B cell (primary cell): ENCODE results near the gene DGCR2. TPM values are rescaled to one million over a fixed set of nuclear protein-coding genes. Genes with fewer than 3 reads are reported as not detected.
"Not testable (repeated sequence)": the region's sequence is repeated elsewhere in the genome, so short reads cannot be mapped to it uniquely, and the experiment has no call there.

ENCODE experiments used
- ATAC-seq: fragments of 200-7000 bp; cut with Tn5 transposase; one replicate; pipeline ENCODE4 v1.10.0; 2021; ENCODE audit warnings: low read depth, mild to moderate bottlenecking, moderate number of reproducible peaks, moderate library complexity
- CTCF ChIA-PET: fragments of 350-600 bp; sonication (Branson Sonifier 250); formaldehyde crosslinking; loops from one replicate; lab custom pipeline; 2021; ENCODE audit warnings: antibody characterized with exemption, inconsistent platforms; lab: Charles Lee
- POLR2A ChIA-PET: fragments of 350-600 bp; sonication (Branson Sonifier 250); formaldehyde crosslinking; loops from one replicate; lab custom pipeline; 2021; ENCODE audit warnings: antibody characterized with exemption; lab: Charles Lee
- DNase-seq: peaks from one replicate; pipeline ENCODE4 v3.0.0; 2013
- H2AFZ ChIP-seq: 2 replicates; pipeline ENCODE4 v1.6.1; 2012; ENCODE audit warnings: mild to moderate bottlenecking, low read depth, low read length; ENCODE audit not compliant: insufficient read depth, poor library complexity, severe bottlenecking
- H3K27ac ChIP-seq, 2 donors: 1 replicate in 1 of 2; 2 replicates in 1 of 2; pipeline ENCODE4 v1.5.1; 2012 to 2013; ENCODE audit warnings: low read length in 2 of 2, mild to moderate bottlenecking in 2 of 2, moderate library complexity in 1 of 2
- H3K27me3 ChIP-seq, 4 experiments: fragments of 200-600 bp in 1 of 4; sonication (generic) in 1 of 4; replicated peaks in 1 of 4; 1 replicate in 2 of 4; 2 replicates in 2 of 4; pipeline versions ENCODE4 v1.6.1 to v1.7.0; 2013 to 2016; ENCODE audit warnings: low read length in 3 of 4, mild to moderate bottlenecking in 2 of 4, mixed read lengths in 1 of 4, moderate library complexity in 1 of 4; ENCODE audit not compliant: insufficient read depth in 4 of 4, control insufficient read depth in 3 of 4; ENCODE audit errors: control extremely low read depth in 1 of 4
- H3K36me3 ChIP-seq, 2 experiments: replicated peaks in 1 of 2; 1 replicate in 1 of 2; 2 replicates in 1 of 2; pipeline versions ENCODE4 v1.6.1 to v1.7.1; 2013; ENCODE audit warnings: low read length in 1 of 2; ENCODE audit not compliant: insufficient read depth in 2 of 2, control insufficient read depth in 1 of 2; ENCODE audit errors: control extremely low read depth in 1 of 2, extremely low read depth in 1 of 2
- H3K4me1 ChIP-seq, 2 donors: fragments of 200-600 bp in 1 of 2; sonication (generic) in 1 of 2; 1 replicate in 1 of 2; 2 replicates in 1 of 2; pipeline versions ENCODE4 v1.5.1 to v1.6.1; 2013 to 2017; ENCODE audit warnings: low read length in 2 of 2; ENCODE audit not compliant: control insufficient read depth in 2 of 2, insufficient read depth in 2 of 2
- H3K4me2 ChIP-seq: replicated peaks from 2 replicates; pipeline ENCODE3; 2012; ENCODE audit warnings: mild to moderate bottlenecking, low read depth, low read length; ENCODE audit not compliant: poor library complexity, severe bottlenecking
- H3K4me3 ChIP-seq, 5 experiments: fragments of 200-600 bp in 1 of 5; sonication (generic) in 1 of 5; 1 replicate in 3 of 5; 2 replicates in 2 of 5; pipeline versions ENCODE4 v1.5.1 to v1.7.0; 2011 to 2016; ENCODE audit warnings: low read length in 4 of 5, mild to moderate bottlenecking in 4 of 5, low read depth in 2 of 5, control low read depth in 1 of 5, moderate library complexity in 1 of 5; ENCODE audit not compliant: insufficient read depth in 1 of 5; ENCODE audit errors: control extremely low read depth in 1 of 5, extremely low read depth in 1 of 5
- H3K79me2 ChIP-seq: fragments of 200-600 bp; sonication (generic); one replicate; pipeline ENCODE4 v1.6.0; 2016; ENCODE audit warnings: low read length; ENCODE audit not compliant: control insufficient read depth, insufficient read depth
- H3K9ac ChIP-seq: fragments of 200-600 bp; sonication (generic); 2 replicates; pipeline ENCODE4 v1.6.1; 2017; ENCODE audit warnings: mild to moderate bottlenecking, low read length, moderate library complexity
- H3K9me3 ChIP-seq, 3 donors: one replicate each; pipeline versions ENCODE4 v1.6.1 to v1.7.1; 2013; ENCODE audit warnings: low read length in 2 of 3; ENCODE audit not compliant: control insufficient read depth in 2 of 3, insufficient read depth in 1 of 3; ENCODE audit errors: control extremely low read depth in 1 of 3
- H4K20me1 ChIP-seq: 2 replicates; pipeline ENCODE4 v1.6.0; 2012; ENCODE audit warnings: mild to moderate bottlenecking, low read length; ENCODE audit not compliant: insufficient read depth, control insufficient read depth, poor library complexity, severe bottlenecking
- H3K27ac Mint-ChIP-seq: one replicate; pipeline ENCODE4 v1.8.0; 2021; ENCODE audit warnings: mixed read lengths
- H3K27me3 Mint-ChIP-seq: one replicate; pipeline ENCODE4 v1.8.0; 2021; ENCODE audit warnings: mixed read lengths
- H3K4me1 Mint-ChIP-seq: one replicate; pipeline ENCODE4 v1.8.0; 2021; ENCODE audit warnings: mixed read lengths
- H3K4me3 Mint-ChIP-seq: one replicate; pipeline ENCODE4 v1.8.0; 2021; ENCODE audit warnings: mixed read lengths
- H3K9me3 Mint-ChIP-seq: one replicate; pipeline ENCODE4 v1.8.0; 2022; ENCODE audit warnings: mixed read lengths; ENCODE audit not compliant: insufficient read depth
- EZH2 ChIP-seq: IDR thresholded peaks from 2 replicates; pipeline ENCODE4 v1.6.1; 2012; ENCODE audit warnings: borderline replicate concordance, low read depth, mild to moderate bottlenecking, moderate library complexity, low read length; ENCODE audit not compliant: insufficient read depth, poor library complexity, severe bottlenecking
- WGBS: methylation state at CpG from one replicate; pipeline ENCODE4 v1.1.5; 2013; ENCODE audit warnings: missing lambda C conversion rate; ENCODE audit not compliant: insufficient coverage; 5-methylcytosine and 5-hydroxymethylcytosine counted together
- intact Hi-C: fragments of 100-400 bp; cut with micrococcal nuclease; formaldehyde crosslinking; loops from one replicate; pipeline ENCODE4 v1.10.0; 2022
- polyA plus RNA-seq: library from polyadenylated mRNA; depleted of rRNA; stranded (reverse); fragments of >200 nt; gene quantifications from 2 replicates; pipeline ENCODE4 v1.2.3, GENCODE V29; 2012
- total RNA-seq, 2 donors: library from RNA; stranded (reverse); fragments of 120-200 nt in 1 of 2; gene quantifications; 1 replicate in 1 of 2; 2 replicates in 1 of 2; pipeline versions ENCODE4 v1.2.3 to v1.2.4, GENCODE V29; 2013 to 2022
- TF ChIP-seq, protein P1 (sequence below): fragments of 200-600 bp; IDR thresholded peaks from one replicate; pipeline ENCODE4 v1.8.0; 2022; ENCODE audit warnings: antibody characterized with exemption, mild to moderate bottlenecking

Gene DGCR2
- total and polyA plus RNA-seq, 2 donors (not counting 1 experiment from before 2014, with no cell fraction given): 28.8 to 49.5 TPM

DNA sequence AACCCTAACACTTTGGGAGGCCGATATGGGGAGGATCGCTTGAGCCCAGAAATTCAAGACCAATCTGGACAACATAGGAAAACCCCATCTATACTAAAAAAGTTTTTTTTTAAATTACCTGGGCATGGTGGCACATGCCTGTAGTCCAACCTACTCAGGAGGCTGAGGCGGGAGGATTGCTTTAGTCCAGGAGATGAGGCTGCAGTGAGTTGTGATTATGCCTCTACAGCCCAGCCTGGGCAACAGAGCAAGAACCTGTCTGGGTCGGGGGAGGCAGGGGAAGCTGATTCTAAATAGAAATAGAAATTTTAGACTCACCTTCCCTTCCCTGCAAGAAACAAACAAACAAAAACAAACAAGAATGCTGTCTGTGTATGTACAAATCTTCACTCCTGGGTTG lies 133.3 kb downstream of the DGCR2 start:
- Histone ChIP-seq H3K4me3 (no peak overlapping the region), H3K27me3 (peaks cover 0 to 3% (median 0%) of the 10 kb centered on the region in 4 experiments), H4K20me1 (no peaks in the 10 kb centered on the region), H3K27ac (no peak overlapping the region), H3K4me1 (no peaks in the 10 kb centered on the region), H3K36me3 (no peaks in the 10 kb centered on the region), H3K79me2 (no peaks in the 10 kb centered on the region), H3K4me2 (no peak overlapping the region), H3K9me3 (peaks cover 0 to 2% (median 0%) of the 10 kb centered on the region in 3 donors), H3K9ac (no peak overlapping the region), H2AFZ (no peak overlapping the region)
- no peak overlapping the region for H3K4me3 Mint-ChIP-seq
- intact Hi-C loops: no loop called here
- H3K27me3 Mint-ChIP-seq: peaks cover 28% of the 10 kb centered on the region
- H3K9me3 Mint-ChIP-seq: no peaks in the 10 kb centered on the region
- POLR2A ChIA-PET: no interaction called here
- TF ChIP-seq, protein P1, sequence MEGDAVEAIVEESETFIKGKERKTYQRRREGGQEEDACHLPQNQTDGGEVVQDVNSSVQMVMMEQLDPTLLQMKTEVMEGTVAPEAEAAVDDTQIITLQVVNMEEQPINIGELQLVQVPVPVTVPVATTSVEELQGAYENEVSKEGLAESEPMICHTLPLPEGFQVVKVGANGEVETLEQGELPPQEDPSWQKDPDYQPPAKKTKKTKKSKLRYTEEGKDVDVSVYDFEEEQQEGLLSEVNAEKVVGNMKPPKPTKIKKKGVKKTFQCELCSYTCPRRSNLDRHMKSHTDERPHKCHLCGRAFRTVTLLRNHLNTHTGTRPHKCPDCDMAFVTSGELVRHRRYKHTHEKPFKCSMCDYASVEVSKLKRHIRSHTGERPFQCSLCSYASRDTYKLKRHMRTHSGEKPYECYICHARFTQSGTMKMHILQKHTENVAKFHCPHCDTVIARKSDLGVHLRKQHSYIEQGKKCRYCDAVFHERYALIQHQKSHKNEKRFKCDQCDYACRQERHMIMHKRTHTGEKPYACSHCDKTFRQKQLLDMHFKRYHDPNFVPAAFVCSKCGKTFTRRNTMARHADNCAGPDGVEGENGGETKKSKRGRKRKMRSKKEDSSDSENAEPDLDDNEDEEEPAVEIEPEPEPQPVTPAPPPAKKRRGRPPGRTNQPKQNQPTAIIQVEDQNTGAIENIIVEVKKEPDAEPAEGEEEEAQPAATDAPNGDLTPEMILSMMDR: no peak
- no peak for TF ChIP-seq EZH2
- no peak overlapping the region for H3K27ac Mint-ChIP-seq
- DNase-seq (no peak), ATAC-seq (no peak)
- H3K4me1 Mint-ChIP-seq: no peaks in the 10 kb centered on the region
- CTCF ChIA-PET: no interaction called here
- WGBS: 86% methylated on average over 2 of the region's 4 CpGs

DNA sequence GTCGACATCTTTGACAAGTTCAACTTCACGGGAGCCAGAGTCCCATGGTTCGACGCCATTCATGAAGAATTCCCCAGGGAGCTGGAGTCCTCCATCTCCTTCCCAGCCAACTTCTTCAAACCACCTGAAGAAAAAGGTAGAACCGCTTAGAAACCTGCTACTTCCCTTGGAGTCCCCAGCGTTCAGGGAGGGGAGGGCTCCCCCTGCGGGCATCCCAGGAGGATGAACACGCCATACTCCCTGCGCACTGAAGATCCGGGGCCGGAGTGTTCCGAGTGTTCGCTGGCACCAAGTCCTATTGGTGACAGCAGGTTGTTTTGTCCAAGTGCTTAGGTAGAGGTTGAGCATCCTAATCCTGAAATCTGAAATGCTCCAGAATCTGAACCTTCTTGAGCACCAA lies 134.4 kb downstream of the DGCR2 start:
- TF ChIP-seq, protein P1: no peak
- no peak for TF ChIP-seq EZH2
- Mint-ChIP-seq H3K4me1 (no peaks in the 10 kb centered on the region), H3K4me3 (no peak overlapping the region), H3K27me3 (peaks cover 19% of the 10 kb centered on the region), H3K27ac (no peak overlapping the region), H3K9me3 (no peaks in the 10 kb centered on the region)
- Histone ChIP-seq H3K4me1 (no peaks in the 10 kb centered on the region), H3K79me2 (no peaks in the 10 kb centered on the region), H2AFZ (no peak overlapping the region), H3K4me2 (no peak overlapping the region), H3K9me3 (peaks cover 0 to 2% (median 0%) of the 10 kb centered on the region in 3 donors), H3K4me3 (no peak overlapping the region), H4K20me1 (no peaks in the 10 kb centered on the region), H3K27me3 (peaks cover 0 to 6% (median 0%) of the 10 kb centered on the region in 4 experiments), H3K9ac (no peak overlapping the region), H3K27ac (no peak overlapping the region), H3K36me3 (no peaks in the 10 kb centered on the region)
- ChIA-PET POLR2A (no interaction called here), CTCF (no interaction called here)
- ATAC-seq: no peak
- 52% methylated on average over 10 of the region's 13 CpGs for WGBS
- no peak for DNase-seq
- intact Hi-C loops: no loop called here

- H3K9me3 Mint-ChIP-seq, DNase-seq, H3K4me1 ChIP-seq, H3K27ac Mint-ChIP-seq, H2AFZ ChIP-seq, intact Hi-C loops, H4K20me1 ChIP-seq, ATAC-seq, H3K9me3 ChIP-seq, H3K36me3 ChIP-seq, H3K27me3 ChIP-seq, POLR2A ChIA-PET, H3K4me2 ChIP-seq, H3K4me3 ChIP-seq, H3K4me1 Mint-ChIP-seq, H3K9ac ChIP-seq, H3K79me2 ChIP-seq, H3K27ac ChIP-seq, H3K4me3 Mint-ChIP-seq, CTCF ChIA-PET: not testable (repeated sequence)
- WGBS: 96% methylated on average over 3 of the region's 5 CpGs
- H3K27me3 Mint-ChIP-seq: peaks cover 16% of the 10 kb centered on the region
These were observed 135.1 kb downstream of the DGCR2 start for GRCh38 chr22:18987114-18987513.
